ENCODE results near the gene NIPSNAP3A.

Gene NIPSNAP3A

DNA sequence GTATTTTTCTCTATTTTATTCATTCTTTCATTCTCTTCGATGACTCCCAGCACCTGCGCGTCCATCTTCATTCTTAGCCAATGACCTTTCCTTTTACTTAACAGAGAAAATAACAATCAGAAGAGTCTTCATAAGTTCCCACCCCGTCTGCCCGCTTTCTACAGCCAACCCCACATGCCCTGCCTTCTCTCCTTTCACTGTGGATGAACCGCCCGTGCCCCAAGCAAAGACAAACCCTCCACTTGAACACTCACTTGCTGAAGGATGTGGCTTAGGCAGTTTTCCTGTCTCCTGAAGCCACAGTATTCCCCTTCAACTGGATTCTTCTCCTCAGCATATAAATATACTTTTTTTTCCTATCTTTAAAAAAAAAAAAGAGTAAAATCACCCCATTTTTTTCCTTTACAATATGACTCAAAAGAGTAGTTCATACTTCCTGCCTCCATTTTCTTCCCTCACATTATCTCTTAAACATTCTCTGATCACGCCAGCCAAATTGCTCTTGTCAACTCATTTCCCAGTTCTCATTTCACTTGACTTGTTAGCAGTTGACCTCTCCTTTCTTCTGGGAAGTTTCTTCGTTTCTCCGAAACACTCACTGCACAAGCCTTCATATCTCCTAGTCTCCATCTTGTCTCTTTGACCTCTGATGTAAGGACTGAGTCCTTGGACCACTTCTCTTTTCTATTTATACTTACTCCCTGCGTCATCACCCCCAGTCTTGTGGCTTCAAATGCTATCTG lies 27.5 kb downstream of the NIPSNAP3A start:
- no peak for DNase-seq (ENCODE audit: low read depth)

DNA sequence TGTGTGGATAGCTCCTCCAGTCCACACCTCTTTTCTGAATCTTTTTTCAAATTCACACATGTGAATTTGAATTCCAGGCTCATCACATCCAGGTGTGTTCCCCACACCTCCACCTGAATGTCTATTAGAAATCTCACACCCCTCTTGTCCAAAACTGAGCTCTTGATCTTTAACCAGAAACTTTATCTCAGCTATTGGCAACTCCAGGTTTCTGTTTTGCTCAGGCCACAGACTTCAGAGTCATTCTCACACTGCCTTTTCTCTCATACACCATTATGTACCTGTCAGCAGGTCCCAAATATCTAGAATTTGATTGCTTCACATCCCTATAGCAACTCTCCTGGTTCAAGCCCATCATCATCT lies 28.1 kb downstream of the NIPSNAP3A start:
- DNase-seq (ENCODE audit: low read depth) = no peak

DNA sequence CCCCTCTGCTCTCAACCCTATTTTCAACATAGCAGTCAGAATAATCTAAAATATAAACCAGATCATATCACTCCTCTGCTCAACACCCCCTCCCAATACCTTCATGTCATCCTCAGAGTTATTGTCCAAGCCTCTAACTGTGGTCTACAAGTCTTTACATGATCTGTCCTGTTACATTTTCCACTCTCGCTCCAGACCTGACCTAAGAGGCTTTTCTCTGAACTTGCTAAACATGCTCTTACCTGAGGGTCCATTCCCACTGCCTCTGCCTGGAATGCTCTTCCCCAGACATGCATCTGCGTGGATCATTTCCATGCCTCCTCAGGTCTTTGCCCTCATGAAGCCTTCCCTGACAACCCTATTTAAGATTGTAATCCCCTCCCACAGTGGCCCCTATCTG lies 28.5 kb downstream of the NIPSNAP3A start:
- DNase-seq (ENCODE audit: low read depth) = no peak

DNA sequence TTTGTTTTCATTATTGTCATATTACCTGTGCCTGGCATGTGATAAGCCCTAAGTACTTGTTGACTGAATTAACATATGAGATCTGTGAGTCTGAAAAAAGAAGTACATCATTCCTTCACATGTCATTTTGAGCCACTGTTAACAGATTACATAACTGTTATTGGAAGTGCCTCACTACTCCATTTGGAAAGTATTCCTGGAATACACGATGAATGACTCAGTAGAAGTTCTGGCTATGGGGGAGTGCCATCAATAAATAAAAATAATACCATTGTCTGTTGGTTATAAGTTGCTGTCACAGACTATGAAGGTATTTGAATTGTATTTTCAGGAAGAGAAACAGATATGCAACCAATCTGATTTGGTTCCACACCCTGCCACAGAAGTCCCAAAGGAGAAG lies 29.3 kb downstream of the NIPSNAP3A start:
- no peak for DNase-seq (ENCODE audit: low read depth)

DNA sequence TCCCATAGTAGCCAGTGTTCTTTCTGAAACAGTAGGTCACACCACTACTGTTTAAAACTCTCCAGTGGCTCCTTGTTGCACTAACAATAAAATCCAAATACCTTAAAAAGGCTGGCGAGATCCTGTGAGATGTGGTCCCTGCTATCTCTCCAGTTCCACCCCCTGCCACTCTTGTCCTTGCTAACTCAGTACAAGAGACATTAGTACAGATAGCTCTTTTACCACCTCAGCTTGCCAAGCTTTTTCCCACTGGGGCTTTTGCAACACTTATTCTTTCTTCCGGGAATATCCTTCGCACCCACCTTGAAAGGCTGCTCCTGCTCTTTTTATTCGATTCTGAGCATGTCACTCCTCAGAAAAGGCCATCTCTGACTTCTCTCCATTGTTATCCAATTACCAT lies 31.3 kb downstream of the NIPSNAP3A start:
- DNase-seq (ENCODE audit: low read depth) = no peak

DNA sequence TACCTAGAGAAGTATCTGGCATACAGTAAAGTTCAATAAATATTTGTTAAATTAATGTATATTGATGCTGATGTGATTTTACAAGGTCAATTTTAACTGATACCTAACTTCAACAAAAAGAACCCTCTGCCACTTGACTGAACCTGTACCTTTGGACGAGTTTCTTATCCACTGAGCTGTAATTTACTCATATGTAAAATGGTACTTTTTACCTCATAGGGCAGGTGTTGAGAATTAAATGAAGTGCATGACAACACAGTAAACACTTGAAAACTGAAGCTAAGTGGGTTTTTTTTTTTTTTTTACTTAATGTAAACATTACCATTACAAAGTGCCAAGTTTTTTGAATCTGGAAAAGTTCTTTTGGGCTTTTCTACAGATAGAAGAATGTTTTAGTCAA lies 31.9 kb downstream of the NIPSNAP3A start:
- no peak for DNase-seq (ENCODE audit: low read depth)

DNA sequence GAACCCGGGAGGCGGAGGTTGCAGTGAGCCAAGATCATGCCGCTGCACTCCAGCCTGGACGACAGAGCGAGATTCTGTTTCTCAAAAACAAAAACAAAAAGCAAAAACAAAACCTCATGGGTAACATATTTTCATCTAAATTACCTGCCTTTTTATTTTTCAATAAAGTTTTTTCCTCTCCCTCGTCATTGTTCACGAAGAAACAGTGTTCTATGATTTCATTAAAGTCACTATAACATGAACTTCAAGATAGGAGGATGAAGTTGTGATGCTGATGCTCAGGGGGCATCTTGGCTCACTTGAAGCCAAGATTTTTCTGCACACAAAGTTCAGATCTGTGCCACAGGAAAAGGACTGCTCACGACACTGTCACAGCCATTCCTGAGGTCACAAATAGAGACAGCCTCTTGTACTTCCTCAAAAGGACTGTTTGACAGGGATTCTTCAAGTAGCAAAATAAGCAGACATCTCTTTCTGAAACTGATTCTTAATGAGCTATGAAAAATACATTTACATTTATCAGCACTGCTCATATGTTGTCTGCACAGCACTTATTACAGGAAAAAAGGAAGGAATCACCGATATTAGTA lies 32.6 kb downstream of the NIPSNAP3A start:
- DNase-seq (ENCODE audit: low read depth) = no peak

DNA sequence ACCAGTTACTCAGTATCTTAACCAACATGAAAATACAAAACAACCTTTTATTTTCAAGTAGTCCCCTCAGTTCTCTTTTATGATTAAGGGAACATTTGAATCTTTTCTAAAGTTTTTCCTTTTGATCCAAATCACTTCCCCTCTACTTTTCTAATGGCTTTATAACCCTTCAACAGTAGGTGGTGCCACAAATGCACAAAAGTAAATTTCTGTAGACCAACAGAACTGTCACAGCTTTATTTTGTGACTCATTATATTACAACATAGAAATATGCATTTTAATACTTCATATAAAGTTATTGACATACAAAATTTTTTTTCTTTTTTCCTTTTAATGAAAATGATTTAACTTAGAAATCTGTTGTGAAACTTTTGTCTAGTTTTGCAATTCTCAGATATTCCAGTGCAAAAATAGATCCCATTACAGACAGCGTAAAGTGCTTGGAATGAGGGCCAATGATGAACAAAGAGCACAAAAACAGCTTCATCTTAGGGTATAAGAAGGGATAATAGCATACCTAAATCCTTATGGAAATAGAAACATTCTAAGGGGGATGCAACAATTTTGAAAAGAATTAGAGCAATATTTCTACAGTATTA lies 33.4 kb downstream of the NIPSNAP3A start:
- no peak for DNase-seq (ENCODE audit: low read depth)

DNA sequence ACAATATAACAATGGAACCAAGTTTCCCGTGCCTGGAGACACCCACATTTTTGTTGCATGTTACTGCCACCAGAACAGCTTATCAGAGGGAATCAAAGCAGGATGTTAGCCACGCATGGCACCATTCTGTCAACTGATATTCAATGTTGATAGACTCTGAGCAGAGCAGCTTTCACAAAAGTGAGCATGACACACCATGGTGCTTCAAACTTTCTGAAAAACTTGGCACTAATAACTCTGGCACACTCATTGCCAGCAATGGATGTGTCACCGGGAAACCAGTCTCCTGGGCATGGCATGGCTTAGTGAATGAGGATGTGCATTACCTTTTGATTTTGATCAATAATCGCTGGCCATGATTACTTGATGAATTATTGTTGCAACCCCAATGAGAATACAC lies 36.1 kb downstream of the NIPSNAP3A start:
- no peak for DNase-seq (ENCODE audit: low read depth)

DNA sequence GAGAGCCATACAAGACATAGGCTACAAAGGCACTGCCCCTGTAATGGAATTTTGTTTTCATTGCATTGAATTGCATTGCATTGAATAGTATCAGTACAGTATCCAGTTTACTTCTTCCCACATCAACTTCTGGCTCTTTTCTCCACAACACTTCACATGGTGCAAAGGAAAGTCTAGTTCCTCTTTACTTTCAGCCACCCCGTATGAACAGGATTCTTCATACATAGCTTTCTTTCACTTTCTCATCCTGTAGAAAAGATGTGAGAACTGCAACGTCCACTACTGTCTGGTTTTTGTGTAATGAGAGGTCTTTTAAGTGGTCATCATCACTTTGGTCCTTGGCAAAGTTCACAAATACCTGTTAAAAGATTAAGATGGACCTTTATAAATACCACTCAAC lies 36.6 kb downstream of the NIPSNAP3A start:
- DNase-seq (ENCODE audit: low read depth) = no peak

DNA sequence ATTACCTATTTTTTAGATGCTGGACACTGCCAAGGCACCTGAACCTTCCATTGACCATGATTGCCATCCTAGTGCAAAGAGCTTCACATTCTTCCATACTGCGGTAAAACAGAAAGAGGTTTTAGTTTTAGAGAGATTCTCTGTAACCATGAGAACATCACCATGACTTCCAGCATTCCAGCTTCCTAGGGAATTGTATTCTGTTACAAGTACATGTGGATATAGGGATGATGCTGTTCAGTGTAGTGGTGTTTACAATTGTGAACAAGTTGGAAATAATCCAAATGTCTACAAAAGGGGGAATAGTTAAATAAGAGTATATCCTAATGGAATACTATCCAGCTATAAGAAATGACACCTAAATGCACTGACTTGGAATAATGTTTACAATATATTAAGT lies 38.8 kb downstream of the NIPSNAP3A start:
- DNase-seq (ENCODE audit: low read depth) = no peak

DNA sequence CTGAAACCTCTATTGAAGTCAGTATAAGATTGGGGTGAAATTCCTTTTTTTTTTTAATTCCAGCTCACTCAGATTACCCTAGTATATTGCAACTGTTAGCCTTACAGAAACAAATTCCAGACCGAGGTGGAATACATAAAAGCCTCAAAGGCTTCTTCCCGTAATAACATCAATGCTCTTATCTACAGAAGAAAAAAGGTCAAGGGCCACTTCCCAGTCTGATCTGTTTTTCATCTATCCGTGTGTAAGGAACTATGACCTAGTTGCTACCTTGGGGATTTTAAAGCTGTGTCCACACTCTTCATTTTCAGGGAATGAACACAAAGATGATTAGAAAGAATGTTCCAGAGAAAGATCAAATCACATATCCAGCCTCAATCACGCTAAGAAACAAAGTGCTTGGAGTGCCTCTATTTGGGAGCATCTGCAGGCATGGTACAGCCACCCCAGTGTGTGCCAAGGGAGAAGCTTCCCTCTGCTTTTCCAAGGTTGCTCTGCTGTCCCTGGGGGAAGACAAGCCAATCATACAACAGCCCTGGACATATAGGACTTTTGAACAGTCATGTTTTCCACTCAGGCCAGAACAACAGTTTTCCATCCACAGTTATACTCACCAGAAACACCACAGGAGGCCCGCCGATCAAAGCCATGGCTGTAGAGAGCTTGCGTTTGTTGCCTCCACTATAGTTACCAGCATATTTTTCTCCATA lies 40.0 kb downstream of the NIPSNAP3A start:
- DNase-seq (ENCODE audit: low read depth) = no peak

DNA sequence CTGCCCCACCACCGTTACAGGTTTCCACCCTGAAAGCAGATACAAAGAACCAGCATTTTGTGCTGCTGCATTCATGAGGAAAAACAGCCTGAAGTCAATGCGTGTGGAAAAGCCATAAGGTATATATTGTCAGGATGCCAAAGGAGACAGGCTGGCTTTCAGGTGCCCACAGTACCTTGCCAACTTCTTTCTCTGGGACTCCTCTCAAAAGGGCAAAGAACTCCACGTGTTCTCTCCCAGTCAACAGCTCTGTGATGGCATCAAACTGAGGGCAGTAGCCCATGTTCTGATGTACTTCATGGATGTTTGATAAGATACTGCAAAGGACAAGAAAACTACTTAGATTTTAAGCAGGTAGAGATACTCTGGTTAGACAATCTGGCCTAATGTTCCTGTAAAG lies 40.8 kb downstream of the NIPSNAP3A start:
- no peak for DNase-seq (ENCODE audit: low read depth)

DNA sequence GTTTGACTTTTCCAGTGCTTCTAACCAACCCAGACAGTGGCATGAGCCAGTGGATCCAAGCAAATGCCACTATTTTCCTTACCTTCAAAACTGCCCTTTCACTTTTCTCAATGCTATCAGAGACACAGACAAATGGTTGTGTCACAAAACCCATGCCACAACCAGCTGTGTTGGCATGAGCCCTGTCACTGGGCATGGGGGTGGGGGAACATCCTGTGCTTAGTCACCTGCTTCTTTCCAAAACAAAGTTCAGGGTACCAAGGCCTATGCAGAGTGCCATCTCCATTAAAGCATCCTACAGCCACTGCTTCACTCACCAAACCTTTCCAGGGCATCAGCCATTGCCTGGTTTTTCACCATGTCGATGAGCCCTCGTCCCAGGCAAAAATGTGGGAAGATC lies 46.6 kb downstream of the NIPSNAP3A start:
- DNase-seq (ENCODE audit: low read depth) = no peak

DNA sequence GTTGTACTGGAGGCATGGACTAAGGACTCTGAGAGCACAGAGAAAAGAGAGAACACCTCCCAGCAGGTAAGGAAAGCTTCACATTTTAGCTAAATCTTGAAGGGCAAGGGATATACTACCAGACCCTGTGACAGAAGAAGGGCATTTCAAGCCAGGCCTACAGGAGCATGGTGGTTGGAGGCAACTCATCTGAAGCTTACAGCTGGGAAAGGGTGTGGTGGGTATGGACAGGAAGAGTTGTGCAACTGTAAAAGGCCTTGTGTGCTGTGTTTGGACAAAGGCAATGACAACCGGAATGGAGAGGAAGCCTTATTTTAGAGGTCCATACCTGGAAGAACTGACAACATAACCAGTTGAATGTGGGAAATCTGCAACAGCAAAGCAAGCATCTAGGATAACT lies 47.6 kb downstream of the NIPSNAP3A start:
- no peak for DNase-seq (ENCODE audit: low read depth)

DNA sequence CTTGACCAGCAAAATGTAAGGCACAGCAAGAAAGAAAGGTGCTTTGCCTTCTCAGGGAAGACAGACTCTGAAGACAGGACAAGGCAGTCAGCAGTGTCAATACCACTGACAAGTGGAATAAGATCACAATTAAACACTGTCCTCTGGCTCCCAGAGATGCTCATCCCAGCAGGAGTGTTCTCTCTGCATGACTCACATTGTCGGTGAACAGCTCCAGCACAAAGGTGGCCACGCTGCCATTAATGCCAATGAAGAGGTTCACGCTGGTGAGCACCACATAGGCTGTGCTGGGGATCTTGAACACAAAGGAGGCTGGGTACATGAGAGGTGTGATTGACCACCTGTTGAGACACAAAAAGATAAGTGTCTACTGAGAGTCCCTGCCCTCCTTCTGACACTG lies 48.4 kb downstream of the NIPSNAP3A start:
- DNase-seq (ENCODE audit: low read depth) = no peak

DNA sequence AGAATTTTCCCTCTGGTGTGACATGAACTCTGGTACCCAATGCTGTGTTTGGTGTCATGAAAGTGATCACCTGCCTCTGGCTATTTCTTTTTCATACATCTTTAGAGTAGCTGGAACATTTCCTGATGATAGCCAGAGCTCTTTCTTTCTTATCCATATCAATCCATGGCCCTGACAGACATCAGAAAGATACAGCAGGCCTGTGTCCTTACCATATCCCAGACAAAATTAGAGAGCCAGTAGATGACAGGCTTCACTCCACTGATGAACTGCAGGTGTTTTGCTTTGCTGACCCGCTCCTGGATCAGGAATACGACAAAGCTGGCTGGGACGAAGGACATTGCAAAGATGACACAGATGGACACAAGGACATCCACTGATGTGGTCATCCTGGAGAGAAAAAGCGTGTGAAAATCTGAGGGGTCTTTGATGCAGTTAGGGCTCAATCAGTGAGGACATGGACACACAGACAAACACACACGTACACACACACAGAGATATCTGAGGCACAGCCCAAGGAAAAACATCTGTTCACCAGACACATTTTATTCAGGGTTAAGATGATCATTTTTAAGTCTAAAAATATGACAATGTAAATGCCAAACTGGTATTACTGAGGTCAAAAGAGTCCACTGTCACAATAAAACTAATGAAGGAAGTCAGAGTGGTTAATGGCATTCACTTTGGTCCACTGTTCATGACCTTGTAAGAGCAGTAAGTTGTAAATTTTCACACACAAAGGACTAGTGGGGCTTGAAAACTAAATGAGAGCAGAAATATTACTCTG lies 50.9 kb downstream of the NIPSNAP3A start:
- no peak for DNase-seq (ENCODE audit: low read depth)

DNA sequence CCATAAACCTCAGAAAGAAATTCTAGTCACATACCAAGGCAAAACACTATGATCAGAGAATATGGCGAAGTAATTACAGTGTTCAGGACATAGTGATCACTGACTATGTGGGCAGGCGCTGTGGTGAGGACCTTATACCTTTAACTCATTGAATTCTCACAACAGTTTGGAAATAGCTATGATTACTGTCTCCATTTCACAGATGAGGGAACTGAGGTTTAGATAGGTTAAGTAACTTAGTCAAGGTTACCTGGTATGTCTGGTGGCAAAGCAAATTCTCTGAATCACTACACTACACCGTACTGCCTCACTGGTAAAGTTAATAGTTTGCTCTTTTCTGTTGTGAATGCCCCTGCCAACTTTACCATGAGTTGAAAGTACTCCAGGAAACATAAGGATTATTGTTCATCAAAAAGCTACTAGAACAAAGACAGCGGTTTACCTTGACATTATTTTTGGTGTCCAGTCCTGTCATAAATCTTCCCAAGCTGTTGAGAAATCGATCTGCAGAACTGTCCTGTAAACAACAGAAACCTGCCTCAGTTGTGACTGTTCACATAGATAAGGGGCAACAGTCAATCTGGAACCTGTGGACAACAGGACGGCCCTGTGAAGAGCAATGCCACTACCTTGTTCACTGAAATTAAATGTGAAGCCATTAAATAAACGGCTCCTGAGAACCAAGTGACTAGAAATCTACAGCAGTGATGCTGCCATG lies 52.7 kb downstream of the NIPSNAP3A start:
- DNase-seq (ENCODE audit: low read depth) = no peak

DNA sequence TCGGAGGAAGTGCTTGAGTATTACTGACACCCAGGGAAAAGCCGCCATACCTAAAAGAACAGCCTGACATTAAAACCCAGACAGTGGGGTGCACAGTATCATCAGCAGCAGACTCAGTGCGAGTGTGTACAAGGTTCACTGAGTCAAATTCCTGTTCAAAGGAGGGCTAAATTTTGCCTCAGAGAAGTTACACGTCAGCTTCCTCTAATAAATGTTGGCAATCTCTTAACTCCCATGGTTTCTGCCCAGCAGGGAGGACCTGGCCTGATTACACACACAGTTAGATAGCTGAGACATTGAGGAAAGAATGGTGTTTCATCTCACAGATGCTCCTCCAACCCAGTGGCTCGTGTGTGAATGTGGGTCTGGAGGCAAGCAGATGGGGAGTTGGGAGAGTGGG lies 54.6 kb downstream of the NIPSNAP3A start:
- no peak for DNase-seq (ENCODE audit: low read depth)

DNA sequence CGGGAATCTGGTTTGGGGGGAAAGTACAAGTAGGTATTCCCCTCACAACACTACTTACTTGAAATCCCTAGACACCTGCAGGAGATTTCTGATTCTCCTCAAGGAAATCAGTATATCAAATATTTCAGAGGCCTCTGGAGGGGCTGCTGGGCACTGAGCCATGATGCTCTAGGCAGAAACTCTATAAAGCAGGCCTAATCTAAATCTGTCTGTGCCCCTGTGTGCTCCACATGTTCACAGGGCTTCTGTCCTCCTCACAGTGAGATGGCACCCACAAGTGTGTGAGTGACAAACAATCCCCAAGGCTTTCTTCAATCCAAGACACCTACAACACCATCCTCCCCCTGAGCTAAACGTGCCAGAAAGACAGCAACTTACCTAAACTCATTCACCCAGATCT lies 55.4 kb downstream of the NIPSNAP3A start:
- DNase-seq (ENCODE audit: low read depth) = no peak

DNA sequence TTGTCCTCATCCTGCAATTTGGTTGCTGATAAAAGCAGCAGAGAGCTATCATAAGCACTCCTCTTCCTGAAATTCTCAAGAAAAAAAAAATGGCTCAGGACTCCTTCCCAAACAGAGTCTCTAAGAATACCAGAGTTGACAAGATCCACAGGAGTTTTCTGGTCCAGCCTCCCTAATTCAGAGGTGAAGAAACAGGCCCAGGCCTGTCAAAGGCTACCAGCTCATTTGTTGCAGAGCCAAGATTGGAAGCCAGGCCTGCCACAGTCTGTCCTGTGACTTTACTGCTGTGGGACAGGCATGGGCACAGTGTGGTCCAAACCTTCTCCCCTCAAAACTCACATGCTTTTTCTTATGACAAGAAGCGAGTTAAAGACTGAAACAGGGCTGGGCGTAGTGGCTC lies 58.0 kb downstream of the NIPSNAP3A start:
- no peak for DNase-seq (ENCODE audit: low read depth)
